ENCODE results near the gene CD93.

Gene CD93

GRCh38 chr20:23032056-23032749 lies 53.9 kb downstream of the CD93 start:
- DNase-seq, result no peak

- no peak for DNase-seq
Measured at GRCh38 chr20:23031346-23031745, 54.8 kb downstream of the CD93 start.

All from activated CD4-positive, alpha-beta T cell treated with anti-CD3 and anti-CD28 coated beads, Interleukin-2, Interleukin-6, amounts not matched to agents 100 ng/mL and 50 ng/mL, durations not matched to agents 16 hours and 8 hours (primary cell).